ENCODE results near the gene MAN1C1.

GRCh38 chr1:25702101-25702775 is 85.6 kb downstream of the MAN1C1 start:
- TF ChIP-seq, protein P1, sequence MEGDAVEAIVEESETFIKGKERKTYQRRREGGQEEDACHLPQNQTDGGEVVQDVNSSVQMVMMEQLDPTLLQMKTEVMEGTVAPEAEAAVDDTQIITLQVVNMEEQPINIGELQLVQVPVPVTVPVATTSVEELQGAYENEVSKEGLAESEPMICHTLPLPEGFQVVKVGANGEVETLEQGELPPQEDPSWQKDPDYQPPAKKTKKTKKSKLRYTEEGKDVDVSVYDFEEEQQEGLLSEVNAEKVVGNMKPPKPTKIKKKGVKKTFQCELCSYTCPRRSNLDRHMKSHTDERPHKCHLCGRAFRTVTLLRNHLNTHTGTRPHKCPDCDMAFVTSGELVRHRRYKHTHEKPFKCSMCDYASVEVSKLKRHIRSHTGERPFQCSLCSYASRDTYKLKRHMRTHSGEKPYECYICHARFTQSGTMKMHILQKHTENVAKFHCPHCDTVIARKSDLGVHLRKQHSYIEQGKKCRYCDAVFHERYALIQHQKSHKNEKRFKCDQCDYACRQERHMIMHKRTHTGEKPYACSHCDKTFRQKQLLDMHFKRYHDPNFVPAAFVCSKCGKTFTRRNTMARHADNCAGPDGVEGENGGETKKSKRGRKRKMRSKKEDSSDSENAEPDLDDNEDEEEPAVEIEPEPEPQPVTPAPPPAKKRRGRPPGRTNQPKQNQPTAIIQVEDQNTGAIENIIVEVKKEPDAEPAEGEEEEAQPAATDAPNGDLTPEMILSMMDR (conservative IDR thresholded peaks at IDR 0.05 in 1 of 2, IDR thresholded peaks at IDR 0.05 in 1 of 2; ENCODE audit: extremely low read depth in 1 of 2, insufficient read depth in 1 of 2, low read depth in 1 of 2, low read length in 2 of 2), result no peak
- TF ChIP-seq EZH2 (IDR thresholded peaks at IDR 0.05; ENCODE audit: borderline replicate concordance, low read length), result no peak
